ENCODE results near the gene PTRH1. TPM values are rescaled to one million over a fixed set of nuclear protein-coding genes. Genes with fewer than 3 reads are reported as not detected.

PTRH1 gene
- total RNA-seq, 1 experiment from 2014 or later: 21.8 TPM

DNA sequence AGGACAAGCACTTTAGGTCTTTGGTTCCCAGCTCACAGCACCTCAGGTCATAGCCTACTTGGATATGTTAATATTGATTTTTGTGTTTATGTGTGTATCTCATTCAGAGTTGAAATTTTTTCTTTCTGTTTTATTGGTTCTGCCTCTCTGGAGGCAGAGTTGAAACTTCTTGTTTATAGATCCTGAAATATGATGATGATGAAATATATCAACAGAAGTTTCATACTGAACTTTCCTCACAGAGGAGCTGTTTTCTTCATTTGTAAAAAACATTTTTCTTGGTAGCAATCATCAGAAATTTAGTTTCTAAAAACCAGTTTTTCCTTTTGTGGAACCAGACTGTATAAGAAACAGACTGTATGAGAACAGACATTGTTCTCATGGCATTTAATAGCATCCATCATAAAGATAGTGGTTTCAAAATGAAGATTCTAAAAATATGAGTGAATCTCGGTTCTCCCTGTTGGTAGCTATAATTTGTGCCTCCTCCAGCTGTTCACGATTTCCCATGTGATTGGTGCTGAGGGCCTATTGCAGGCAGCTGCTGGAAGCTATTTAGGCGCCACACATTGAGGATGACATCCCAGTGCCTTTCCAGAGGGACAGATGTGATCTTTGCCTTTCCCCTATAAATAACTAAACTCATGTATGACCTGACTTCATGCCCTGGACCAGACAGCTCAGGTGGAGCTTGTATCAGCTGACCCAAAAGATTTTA lies 48.2 kb downstream of the PTRH1 start:
- Histone ChIP-seq H2AFZ (ENCODE audit: low read depth, low read length, poor library complexity, severe bottlenecking) (no peak overlapping the region), H3K4me2 (ENCODE audit: low read length) (no peak overlapping the region), H3K4me1 (ENCODE audit: control insufficient read depth in 1 of 2, insufficient read depth in 2 of 2, low read length in 2 of 2) (no peaks in the 10 kb centered on the region), H3K79me2 (ENCODE audit: insufficient read depth, low read length) (no peaks in the 10 kb centered on the region), H3K9me3 (ENCODE audit: control insufficient read depth in 1 of 2, insufficient read depth in 1 of 2, low read depth in 1 of 2, low read length in 2 of 2) (no peaks in the 10 kb centered on the region), H3K27me3 (ENCODE audit: insufficient read depth, low read length) (no peaks in the 10 kb centered on the region), H4K20me1 (ENCODE audit: insufficient read depth) (no peaks in the 10 kb centered on the region), H3K9ac (ENCODE audit: low read length) (no peak overlapping the region), H3K36me3 (ENCODE audit: control insufficient read depth in 1 of 2, insufficient read depth in 2 of 2, low read length in 2 of 2) (no peaks in the 10 kb centered on the region), H3K4me3 (replicated peaks in 1 of 2; ENCODE audit: low read depth in 1 of 2, low read length in 2 of 2) (no peak overlapping the region), H3K9me2 (ENCODE audit: insufficient read depth) (no peaks in the 10 kb centered on the region), H3K27ac (ENCODE audit: low read depth, low read length) (no peak overlapping the region)
- ATAC-seq (no peak), DNase-seq (ENCODE audit: low read depth, low spot score) (no peak)
- CTCF ChIA-PET: no interaction called here
- TF ChIP-seq SP1 (IDR thresholded peaks at IDR 0.05; ENCODE audit: low read depth): no peak
- TF ChIP-seq, protein P1, sequence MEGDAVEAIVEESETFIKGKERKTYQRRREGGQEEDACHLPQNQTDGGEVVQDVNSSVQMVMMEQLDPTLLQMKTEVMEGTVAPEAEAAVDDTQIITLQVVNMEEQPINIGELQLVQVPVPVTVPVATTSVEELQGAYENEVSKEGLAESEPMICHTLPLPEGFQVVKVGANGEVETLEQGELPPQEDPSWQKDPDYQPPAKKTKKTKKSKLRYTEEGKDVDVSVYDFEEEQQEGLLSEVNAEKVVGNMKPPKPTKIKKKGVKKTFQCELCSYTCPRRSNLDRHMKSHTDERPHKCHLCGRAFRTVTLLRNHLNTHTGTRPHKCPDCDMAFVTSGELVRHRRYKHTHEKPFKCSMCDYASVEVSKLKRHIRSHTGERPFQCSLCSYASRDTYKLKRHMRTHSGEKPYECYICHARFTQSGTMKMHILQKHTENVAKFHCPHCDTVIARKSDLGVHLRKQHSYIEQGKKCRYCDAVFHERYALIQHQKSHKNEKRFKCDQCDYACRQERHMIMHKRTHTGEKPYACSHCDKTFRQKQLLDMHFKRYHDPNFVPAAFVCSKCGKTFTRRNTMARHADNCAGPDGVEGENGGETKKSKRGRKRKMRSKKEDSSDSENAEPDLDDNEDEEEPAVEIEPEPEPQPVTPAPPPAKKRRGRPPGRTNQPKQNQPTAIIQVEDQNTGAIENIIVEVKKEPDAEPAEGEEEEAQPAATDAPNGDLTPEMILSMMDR (IDR thresholded peaks at IDR 0.05 in 2 of 3, conservative IDR thresholded peaks at IDR 0.05 in 1 of 3; ENCODE audit: borderline replicate concordance in 1 of 3, insufficient read depth in 1 of 3, low read depth in 2 of 3, low read length in 2 of 3): no peak
- TF ChIP-seq SRF (IDR thresholded peaks at IDR 0.05; ENCODE audit: low read depth): no peak
- TF ChIP-seq EZH2 (IDR thresholded peaks at IDR 0.05): no peak
- TF ChIP-seq CEBPB (IDR thresholded peaks at IDR 0.05; ENCODE audit: low read depth): no peak
- TF ChIP-seq, protein P2, sequence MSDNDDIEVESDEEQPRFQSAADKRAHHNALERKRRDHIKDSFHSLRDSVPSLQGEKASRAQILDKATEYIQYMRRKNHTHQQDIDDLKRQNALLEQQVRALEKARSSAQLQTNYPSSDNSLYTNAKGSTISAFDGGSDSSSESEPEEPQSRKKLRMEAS (IDR thresholded peaks at IDR 0.05): no peak
- TF ChIP-seq SIN3A (IDR thresholded peaks at IDR 0.05; ENCODE audit: low read depth): no peak
- TF ChIP-seq YY1 (IDR thresholded peaks at IDR 0.05; ENCODE audit: extremely low read depth, insufficient replicate concordance, low read depth, low read length): no peak
- TF ChIP-seq EZH2phosphoT487 (IDR thresholded peaks at IDR 0.05; ENCODE audit: borderline replicate concordance): no peak
- TF ChIP-seq FOSL1 (IDR thresholded peaks at IDR 0.05; ENCODE audit: low read depth): no peak
- TF ChIP-seq JUND (IDR thresholded peaks at IDR 0.05): no peak
- TF ChIP-seq, protein P3, sequence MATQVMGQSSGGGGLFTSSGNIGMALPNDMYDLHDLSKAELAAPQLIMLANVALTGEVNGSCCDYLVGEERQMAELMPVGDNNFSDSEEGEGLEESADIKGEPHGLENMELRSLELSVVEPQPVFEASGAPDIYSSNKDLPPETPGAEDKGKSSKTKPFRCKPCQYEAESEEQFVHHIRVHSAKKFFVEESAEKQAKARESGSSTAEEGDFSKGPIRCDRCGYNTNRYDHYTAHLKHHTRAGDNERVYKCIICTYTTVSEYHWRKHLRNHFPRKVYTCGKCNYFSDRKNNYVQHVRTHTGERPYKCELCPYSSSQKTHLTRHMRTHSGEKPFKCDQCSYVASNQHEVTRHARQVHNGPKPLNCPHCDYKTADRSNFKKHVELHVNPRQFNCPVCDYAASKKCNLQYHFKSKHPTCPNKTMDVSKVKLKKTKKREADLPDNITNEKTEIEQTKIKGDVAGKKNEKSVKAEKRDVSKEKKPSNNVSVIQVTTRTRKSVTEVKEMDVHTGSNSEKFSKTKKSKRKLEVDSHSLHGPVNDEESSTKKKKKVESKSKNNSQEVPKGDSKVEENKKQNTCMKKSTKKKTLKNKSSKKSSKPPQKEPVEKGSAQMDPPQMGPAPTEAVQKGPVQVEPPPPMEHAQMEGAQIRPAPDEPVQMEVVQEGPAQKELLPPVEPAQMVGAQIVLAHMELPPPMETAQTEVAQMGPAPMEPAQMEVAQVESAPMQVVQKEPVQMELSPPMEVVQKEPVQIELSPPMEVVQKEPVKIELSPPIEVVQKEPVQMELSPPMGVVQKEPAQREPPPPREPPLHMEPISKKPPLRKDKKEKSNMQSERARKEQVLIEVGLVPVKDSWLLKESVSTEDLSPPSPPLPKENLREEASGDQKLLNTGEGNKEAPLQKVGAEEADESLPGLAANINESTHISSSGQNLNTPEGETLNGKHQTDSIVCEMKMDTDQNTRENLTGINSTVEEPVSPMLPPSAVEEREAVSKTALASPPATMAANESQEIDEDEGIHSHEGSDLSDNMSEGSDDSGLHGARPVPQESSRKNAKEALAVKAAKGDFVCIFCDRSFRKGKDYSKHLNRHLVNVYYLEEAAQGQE (IDR thresholded peaks at IDR 0.05; ENCODE audit: low read depth): no peak
- TF ChIP-seq, protein P4, sequence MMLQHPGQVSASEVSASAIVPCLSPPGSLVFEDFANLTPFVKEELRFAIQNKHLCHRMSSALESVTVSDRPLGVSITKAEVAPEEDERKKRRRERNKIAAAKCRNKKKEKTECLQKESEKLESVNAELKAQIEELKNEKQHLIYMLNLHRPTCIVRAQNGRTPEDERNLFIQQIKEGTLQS (IDR thresholded peaks at IDR 0.05): no peak
- BruUV-seq (replicated peaks): no TSS peak
- intact Hi-C loops (cut with micrococcal nuclease): no loop called here
- POLR2A ChIA-PET: no interaction called here
- RAD21 ChIA-PET (ENCODE audit: low non-redundant PET in 1 of 2, low total read pairs in 2 of 2, uncharacterized antibody in 2 of 2, unreplicated experiment in 2 of 2): no interaction called here
